K562 (cell line): ENCODE results near the gene OST4. TPM values are rescaled to one million over a fixed set of nuclear protein-coding genes. Genes with fewer than 3 reads are reported as not detected.

Experiments used
- ATF3 ChIP-seq, 2 experiments: fragments of 450-650 bp in 1 of 2; sonication (generic) in 1 of 2; formaldehyde crosslinking in 1 of 2; IDR thresholded peaks in 1 of 2; conservative IDR thresholded peaks in 1 of 2; 2 replicates each; pipeline versions ENCODE4 v1.6.1 to v1.8.1; 2016 to 2023; ENCODE audit warnings: mild to moderate bottlenecking in 2 of 2, moderate library complexity in 2 of 2, inconsistent platforms in 1 of 2, missing genetic modification reagents in 1 of 2
- BRF2 ChIP-seq: IDR thresholded peaks from 3 replicates; pipeline ENCODE4 v1.6.1; 2011; ENCODE audit warnings: borderline replicate concordance, mild to moderate bottlenecking; ENCODE audit not compliant: insufficient read length, insufficient read depth
- C11orf30 ChIP-seq: fragments of 450-650 bp; IDR thresholded peaks from 2 replicates; pipeline ENCODE4 v1.6.1; 2016; ENCODE audit warnings: low read depth, mild to moderate bottlenecking
- ELF2 ChIP-seq: fragments of 250-450 bp; sonication (Bioruptor Pico); IDR thresholded peaks from 2 replicates; pipeline ENCODE4 v1.5.0; 2021; ENCODE audit warnings: mild to moderate bottlenecking
- ELF4 ChIP-seq: fragments of 450-650 bp; formaldehyde crosslinking; IDR thresholded peaks from 2 replicates; pipeline ENCODE4 v1.4.0; 2022; ENCODE audit warnings: missing genetic modification characterization
- GABPB1 ChIP-seq: sonication (generic); formaldehyde crosslinking; IDR thresholded peaks from 2 replicates; pipeline ENCODE4 v1.8.0; 2022; ENCODE audit warnings: mild to moderate bottlenecking, missing genetic modification reagents
- MYNN ChIP-seq, 2 experiments: sonication (generic); formaldehyde crosslinking in 1 of 2; IDR thresholded peaks; 2 replicates each; pipeline versions ENCODE4 v1.5.0 to v1.6.1; 2016 to 2020; ENCODE audit warnings: antibody characterized with exemption in 1 of 2, missing genetic modification reagents in 1 of 2
- NELFE ChIP-seq: IDR thresholded peaks from 2 replicates; pipeline ENCODE4 v1.6.1; 2011; ENCODE audit warnings: mild to moderate bottlenecking; ENCODE audit not compliant: insufficient read depth, insufficient read length
- NFIX ChIP-seq: fragments of 250-450 bp; sonication (Bioruptor Pico); IDR thresholded peaks from 2 replicates; pipeline ENCODE4 v1.4.0; 2020; ENCODE audit warnings: low read depth, mild to moderate bottlenecking, moderate library complexity
- SIN3A ChIP-seq, 2 experiments: fragments of 150-350 bp in 1 of 2; IDR thresholded peaks; 2 replicates each; pipeline ENCODE4 v1.6.1; 2011 to 2016; ENCODE audit warnings: borderline replicate concordance in 2 of 2, low read depth in 2 of 2, low read length in 2 of 2, mild to moderate bottlenecking in 2 of 2, moderate library complexity in 2 of 2; ENCODE audit not compliant: control insufficient read depth in 1 of 2
- TCF7 ChIP-seq: sonication (generic); IDR thresholded peaks from 2 replicates; pipeline ENCODE4 v1.6.1; 2016; ENCODE audit warnings: antibody characterized with exemption, borderline replicate concordance
- TEAD2 ChIP-seq: fragments of 450-650 bp; IDR thresholded peaks from 2 replicates; pipeline ENCODE4 v1.6.1; 2016; ENCODE audit warnings: missing genetic modification characterization, control low read depth, missing compliant biosample characterization
- THRA ChIP-seq: fragments of 450-650 bp; IDR thresholded peaks from 2 replicates; pipeline ENCODE4 v1.6.1; 2017; ENCODE audit warnings: mild to moderate bottlenecking, moderate library complexity
- ZBTB1 ChIP-seq: sonication (generic); formaldehyde crosslinking; IDR thresholded peaks from 2 replicates; pipeline ENCODE4 v1.8.1; 2023; ENCODE audit warnings: missing genetic modification reagents, low read depth, mild to moderate bottlenecking, borderline replicate concordance
- ZBTB17 ChIP-seq: fragments of 450-650 bp; formaldehyde crosslinking; IDR thresholded peaks from 2 replicates; pipeline ENCODE4 v1.4.0; 2020; ENCODE audit warnings: mild to moderate bottlenecking
- ZKSCAN3 ChIP-seq: fragments of 250-450 bp; sonication (Bioruptor Pico); IDR thresholded peaks from 2 replicates; pipeline ENCODE4 v1.4.0; 2020
- ZNF12 ChIP-seq: sonication (generic); formaldehyde crosslinking; IDR thresholded peaks from 2 replicates; pipeline ENCODE4 v1.4.0; 2020; ENCODE audit warnings: mild to moderate bottlenecking, missing genetic modification reagents
- ZNF184 ChIP-seq: sonication (generic); formaldehyde crosslinking; IDR thresholded peaks from 2 replicates; pipeline ENCODE4 v1.5.0; 2020; ENCODE audit warnings: missing genetic modification reagents
- ZNF589 ChIP-seq: fragments of 200-800 bp; sonication (Bioruptor generic); IDR thresholded peaks from 2 replicates; pipeline ENCODE4 v1.6.1; 2016; ENCODE audit warnings: low read depth, missing genetic modification characterization, missing compliant biosample characterization
- ZNF592 ChIP-seq: fragments of 450-650 bp; IDR thresholded peaks from 2 replicates; pipeline ENCODE4 v1.6.1; 2017; ENCODE audit warnings: antibody characterized with exemption, mild to moderate bottlenecking
- polyA plus RNA-seq, 8 experiments: library from polyadenylated mRNA; depleted of rRNA in 4 of 8; stranded (reverse) in 5 of 8; unstranded in 3 of 8; fragments of >200 nt; fragmentation: Nextera tagmentation in 2 of 8; fragmentation: Illumina TruSeq in 1 of 8; extraction: Ambion mirVana in 2 of 8; extraction: Trizol in 1 of 8; gene quantifications; 2 replicates each; pipeline versions ENCODE4 v1.2.1 to v1.2.3, GENCODE V29; 2011 to 2014; ENCODE audit warnings: inconsistent platforms in 1 of 8, missing spikeins in 1 of 8
- total RNA-seq, 7 experiments: library from RNA; depleted of rRNA in 6 of 7; stranded (reverse); fragments of >200 nt in 6 of 7; fragmentation: Illumina TruSeq in 2 of 7; extraction: Trizol in 2 of 7; gene quantifications; 2 replicates each; pipeline versions ENCODE4 v1.2.1 to v1.2.3, GENCODE V29; 2011 to 2021; ENCODE audit warnings: low replicate concordance in 1 of 7

OST4 gene
- total and polyA plus RNA-seq, 9 of the 15 experiments (the other 6 are each of a cell fraction or from before 2014, with no cell fraction given): 186 to 1,155 (median 355) TPM

- peak; percentile 98 for TF ChIP-seq ZNF592
- peak; percentile 42; the same call in 1 of the 2 replicates for TF ChIP-seq C11orf30
- TF ChIP-seq TEAD2 (tag): no peak
- no peak for TF ChIP-seq NELFE
- no peak for TF ChIP-seq MYNN (IDR thresholded peaks at IDR 0.05)
- TF ChIP-seq MYNN (CRISPR knock-in tag; IDR thresholded peaks at IDR 0.05): no peak
- peak; percentile 89 for TF ChIP-seq ELF4 (CRISPR knock-in tag)
- TF ChIP-seq SIN3A (IDR thresholded peaks at IDR 0.05; ENCODE audit: borderline replicate concordance in 2 of 2, control insufficient read depth in 1 of 2, low read depth in 2 of 2, low read length in 2 of 2): no peak
- TF ChIP-seq GABPB1 (CRISPR knock-in tag): no peak
- TF ChIP-seq THRA: no peak
- no peak for TF ChIP-seq TCF7
- no peak for TF ChIP-seq NFIX (CRISPR knock-in tag)
- no peak for TF ChIP-seq ATF3 (IDR thresholded peaks at IDR 0.05)
- TF ChIP-seq ATF3 (CRISPR knock-in tag; conservative IDR thresholded peaks at IDR 0.05): no peak
- no peak; the same call in 1 of the 2 replicates for TF ChIP-seq ZNF589 (CRISPR knock-in tag)
- TF ChIP-seq ZNF12 (CRISPR knock-in tag): no peak
- peak; percentile 80 for TF ChIP-seq ZBTB17
- no peak for TF ChIP-seq ZBTB1 (CRISPR knock-in tag)
- no peak for TF ChIP-seq ZNF184 (CRISPR knock-in tag)
- TF ChIP-seq ELF2 (CRISPR knock-in tag): no peak
- TF ChIP-seq BRF2: no peak
- no peak for TF ChIP-seq ZKSCAN3 (CRISPR knock-in tag)
Measured at GRCh38 chr2:27092696-27093429, 21.4 kb upstream of the OST4 start (continued).
